ENCODE data around the gene ENDOU.

ENDOU gene

GRCh38 chr12:47725091-47725772, at the start of gene ENDOU:
Gene ENDOU (minus strand): TSS chr12:47725490. CDS start chr12:47725413, 77 bp downstream.
- DNase-seq (ENCODE audit: insufficient read length, low spot score), result no peak
- no peak for FAIRE-seq

GRCh38 chr12:47774663-47775062, 49.4 kb upstream of the ENDOU start:
- FAIRE-seq, result no peak

GRCh38 chr12:47773858-47774580, 48.7 kb upstream of the ENDOU start:
- FAIRE-seq (no peak), DNase-seq (ENCODE audit: insufficient read length, low spot score) (no peak)

More at GRCh38 chr12:47774663-47775062, 49.4 kb upstream of the ENDOU start:
- DNase-seq (ENCODE audit: insufficient read length, low spot score), result no peak

- FAIRE-seq (no peak), DNase-seq (ENCODE audit: insufficient read length, low spot score) (peak; percentile 95)
These were observed 48.0 kb upstream of the ENDOU start, which contains the start of gene SLC48A1 for GRCh38 chr12:47773062-47773857. Gene SLC48A1 (plus strand): TSS chr12:47773238. CDS start chr12:47773305, 67 bp downstream.

GRCh38 chr12:47772738-47773061, 47.4 kb upstream of the ENDOU start:
- no peak for DNase-seq (ENCODE audit: insufficient read length, low spot score)
- no peak for FAIRE-seq

GRCh38 chr12:47772094-47772660, 46.9 kb upstream of the ENDOU start:
- FAIRE-seq, result no peak

GRCh38 chr12:47771304-47771703, 46.0 kb upstream of the ENDOU start:
- no peak for FAIRE-seq
- no peak for DNase-seq (ENCODE audit: insufficient read length, low spot score)

More at GRCh38 chr12:47772094-47772660, 46.9 kb upstream of the ENDOU start:
- no peak for DNase-seq (ENCODE audit: insufficient read length, low spot score)

GRCh38 chr12:47770086-47770726, 44.9 kb upstream of the ENDOU start:
- FAIRE-seq, result no peak
- DNase-seq (ENCODE audit: insufficient read length, low spot score), result no peak

- no peak for DNase-seq (ENCODE audit: insufficient read length, low spot score)
- no peak for FAIRE-seq
These were observed 44.2 kb upstream of the ENDOU start for GRCh38 chr12:47769234-47770085.

GRCh38 chr12:47768323-47768811, 43.1 kb upstream of the ENDOU start:
- DNase-seq (ENCODE audit: insufficient read length, low spot score), result no peak

GRCh38 chr12:47767216-47767724, 42.0 kb upstream of the ENDOU start:
- FAIRE-seq (peak; percentile 35), DNase-seq (ENCODE audit: insufficient read length, low spot score) (no peak)

More at GRCh38 chr12:47768323-47768811, 43.1 kb upstream of the ENDOU start:
- FAIRE-seq, result no peak

GRCh38 chr12:47766502-47767215, 41.4 kb upstream of the ENDOU start:
- FAIRE-seq, result no peak
- DNase-seq (ENCODE audit: insufficient read length, low spot score), result no peak

GRCh38 chr12:47763481-47764346, 38.4 kb upstream of the ENDOU start:
- FAIRE-seq, result no peak
- DNase-seq (ENCODE audit: insufficient read length, low spot score), result no peak

- DNase-seq (ENCODE audit: insufficient read length, low spot score) (no peak), FAIRE-seq (no peak)
These were observed 37.7 kb upstream of the ENDOU start for GRCh38 chr12:47762850-47763465.

GRCh38 chr12:47758834-47759690, 33.8 kb upstream of the ENDOU start, which contains the start of gene RAPGEF3:
Gene RAPGEF3 (minus strand): TSS chr12:47758880. CDS start chr12:47758556, 324 bp downstream.
- peak; percentile 73 for DNase-seq (ENCODE audit: insufficient read length, low spot score)
- peak; percentile 8 for FAIRE-seq

GRCh38 chr12:47758584-47758833, 33.2 kb upstream of the ENDOU start:
- FAIRE-seq, result no peak

More at GRCh38 chr12:47758584-47758833, 33.2 kb upstream of the ENDOU start:
- DNase-seq (ENCODE audit: insufficient read length, low spot score), result no peak
